Measurements from ENCODE around the gene NTN1. TPM values are rescaled to one million over a fixed set of nuclear protein-coding genes. Genes with fewer than 3 reads are reported as not detected.
A peak's percentile ranks its signal among the peaks of the same experiment; 100 is the strongest.

Gene NTN1
- total RNA-seq, 1 donor, result under 0.01 TPM

DNA sequence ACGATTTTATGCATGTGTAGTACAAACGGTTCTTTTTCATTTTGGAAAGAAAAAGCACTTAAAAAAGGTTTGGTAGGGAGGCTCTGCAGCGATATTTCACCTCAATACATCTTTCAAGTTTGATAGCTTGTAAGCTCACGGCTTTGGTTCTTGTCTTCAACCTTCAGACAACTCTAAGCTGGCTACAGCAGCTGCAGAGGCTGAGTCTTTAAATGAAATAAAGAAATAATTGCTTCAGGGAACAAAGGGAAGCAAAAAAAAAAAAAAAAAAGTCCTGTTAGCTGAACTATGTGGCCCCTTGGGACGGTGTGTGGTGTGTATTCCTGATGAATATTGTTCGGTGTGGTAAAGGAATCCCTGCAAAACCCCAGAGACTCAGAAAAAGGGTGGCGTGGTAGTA, 265.1 kb downstream of the NTN1 start:
- TF ChIP-seq, protein P1, sequence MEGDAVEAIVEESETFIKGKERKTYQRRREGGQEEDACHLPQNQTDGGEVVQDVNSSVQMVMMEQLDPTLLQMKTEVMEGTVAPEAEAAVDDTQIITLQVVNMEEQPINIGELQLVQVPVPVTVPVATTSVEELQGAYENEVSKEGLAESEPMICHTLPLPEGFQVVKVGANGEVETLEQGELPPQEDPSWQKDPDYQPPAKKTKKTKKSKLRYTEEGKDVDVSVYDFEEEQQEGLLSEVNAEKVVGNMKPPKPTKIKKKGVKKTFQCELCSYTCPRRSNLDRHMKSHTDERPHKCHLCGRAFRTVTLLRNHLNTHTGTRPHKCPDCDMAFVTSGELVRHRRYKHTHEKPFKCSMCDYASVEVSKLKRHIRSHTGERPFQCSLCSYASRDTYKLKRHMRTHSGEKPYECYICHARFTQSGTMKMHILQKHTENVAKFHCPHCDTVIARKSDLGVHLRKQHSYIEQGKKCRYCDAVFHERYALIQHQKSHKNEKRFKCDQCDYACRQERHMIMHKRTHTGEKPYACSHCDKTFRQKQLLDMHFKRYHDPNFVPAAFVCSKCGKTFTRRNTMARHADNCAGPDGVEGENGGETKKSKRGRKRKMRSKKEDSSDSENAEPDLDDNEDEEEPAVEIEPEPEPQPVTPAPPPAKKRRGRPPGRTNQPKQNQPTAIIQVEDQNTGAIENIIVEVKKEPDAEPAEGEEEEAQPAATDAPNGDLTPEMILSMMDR (IDR thresholded peaks at IDR 0.05; ENCODE audit: insufficient read depth, low read depth, low read length), result no peak
- peak overlapping the region; percentile 33 for H3K4me3 ChIP-seq (ENCODE audit: low read depth, low read length)
- no peak for DNase-seq (ENCODE audit: low read depth)

DNA sequence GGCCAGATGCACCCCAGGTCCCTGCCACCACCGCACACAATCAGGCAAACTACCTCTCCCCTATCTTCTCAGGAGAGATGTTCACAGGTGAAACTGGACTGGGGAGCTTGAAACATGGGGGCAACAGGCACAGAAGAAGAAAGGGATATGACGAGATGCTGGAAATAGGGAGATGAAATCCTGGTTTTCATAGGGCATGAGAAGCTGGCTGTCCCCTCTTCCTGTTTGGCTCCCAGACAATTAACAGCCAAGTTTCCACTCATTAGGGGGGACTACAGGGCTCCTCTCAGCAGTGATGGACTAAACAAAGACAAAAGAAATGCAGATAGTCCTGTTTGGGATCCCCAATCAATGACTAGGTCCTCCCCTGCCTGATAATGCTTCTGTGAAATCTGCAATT, 266.0 kb downstream of the NTN1 start:
- DNase-seq (ENCODE audit: low read depth), result no peak
- H3K4me3 ChIP-seq (ENCODE audit: low read depth, low read length), result no peak overlapping the region
- TF ChIP-seq, protein P1 (IDR thresholded peaks at IDR 0.05; ENCODE audit: insufficient read depth, low read depth, low read length), result no peak

DNA sequence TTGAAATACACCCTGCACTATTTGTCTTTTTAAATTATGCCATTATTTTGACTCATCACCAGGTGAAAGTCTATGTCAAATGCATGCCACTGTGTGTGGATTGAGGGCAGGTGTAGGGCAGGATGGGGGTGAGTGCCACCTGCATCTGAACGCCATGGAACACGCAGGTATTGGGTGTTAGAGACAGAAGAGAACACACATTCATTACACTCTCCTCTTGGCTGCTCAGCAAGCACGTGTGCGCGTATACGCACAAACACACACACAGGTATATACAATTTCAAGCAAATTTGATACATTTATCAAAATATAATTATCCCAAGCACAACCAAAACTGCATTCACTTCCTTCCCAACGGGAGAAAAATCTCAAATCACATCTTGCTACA, 268.9 kb downstream of the NTN1 start:
- no peak for DNase-seq (ENCODE audit: low read depth)
- TF ChIP-seq, protein P1 (IDR thresholded peaks at IDR 0.05; ENCODE audit: insufficient read depth, low read depth, low read length), result no peak
- H3K4me3 ChIP-seq (ENCODE audit: low read depth, low read length), result no peak overlapping the region

DNA sequence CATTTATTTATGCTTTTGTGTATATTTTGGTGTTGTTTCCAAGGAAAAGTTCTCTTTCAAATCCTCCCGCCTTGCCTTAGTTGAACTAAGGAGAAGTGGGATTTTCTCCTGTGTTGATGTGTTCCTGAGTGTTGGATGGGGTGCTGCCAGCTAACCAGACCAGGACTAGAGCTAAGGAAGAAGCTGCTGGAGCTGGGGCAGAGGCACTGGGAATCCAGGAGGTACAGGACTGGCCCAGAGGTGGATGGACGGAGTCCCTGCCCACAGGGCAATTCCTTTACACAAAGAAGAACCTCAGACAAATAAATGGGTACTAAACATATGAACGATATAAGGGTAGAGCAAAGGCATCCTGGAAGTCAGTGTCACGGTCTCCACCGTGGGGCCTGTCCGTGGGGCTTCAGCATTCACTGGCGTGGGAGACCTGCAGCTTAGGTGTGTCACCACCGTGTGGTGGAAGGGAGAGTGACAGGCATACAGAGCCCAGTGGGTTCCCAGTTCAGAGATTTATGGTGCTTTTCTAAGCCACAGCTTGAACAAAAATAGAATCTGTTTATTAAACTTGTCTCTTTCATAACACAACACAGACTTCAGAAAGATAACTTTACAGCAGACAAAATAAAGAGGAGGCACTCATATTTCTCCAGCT, 270.7 kb downstream of the NTN1 start:
- peak; percentile 52 for DNase-seq (ENCODE audit: low read depth)
- TF ChIP-seq, protein P1 (IDR thresholded peaks at IDR 0.05; ENCODE audit: insufficient read depth, low read depth, low read length), result peak; percentile 61
- H3K4me3 ChIP-seq (ENCODE audit: low read depth, low read length), result no peak overlapping the region

DNA sequence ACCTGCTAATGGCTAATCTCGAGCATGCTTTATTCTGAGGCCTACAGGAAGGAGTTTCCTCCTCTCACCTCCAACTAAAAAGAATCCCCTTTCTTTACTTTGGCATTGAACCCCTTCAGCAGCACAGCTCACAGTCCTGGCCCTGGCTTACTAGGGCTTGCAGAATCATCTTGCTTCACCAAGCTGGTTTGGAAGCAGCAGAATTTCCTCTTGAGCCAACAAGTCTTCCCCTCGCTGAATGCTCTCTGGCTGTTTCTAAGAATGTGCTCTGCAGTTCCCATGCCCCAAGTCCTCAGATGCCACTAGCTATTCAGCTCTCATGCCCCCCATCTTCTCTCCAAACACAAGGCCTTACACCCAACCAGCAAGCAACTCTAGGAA, 271.2 kb downstream of the NTN1 start:
- DNase-seq (ENCODE audit: low read depth), result no peak
- TF ChIP-seq, protein P1 (IDR thresholded peaks at IDR 0.05; ENCODE audit: insufficient read depth, low read depth, low read length), result no peak
- no peak overlapping the region for H3K4me3 ChIP-seq (ENCODE audit: low read depth, low read length)

Small RNA genes within 50 kb of the gene (small RNA-seq; reads per million reads assigned to genes)
- gene AC005695.3, result not detected

Other genes starting within 250 kb of the NTN1 start
- gene MFSD6L, start 222.1 kb upstream of the NTN1 start, total RNA-seq, result not detected in 2 replicates
- not detected in 2 replicates for gene PIK3R6, start 153.8 kb upstream of the NTN1 start, total RNA-seq
- gene PIK3R5, start 55.8 kb upstream of the NTN1 start, total RNA-seq, result under 0.01 TPM in 1 of 2 replicates, not detected in the other